ENCODE data around the gene PLIN5.
"Not testable (repeated sequence)": the region's sequence is repeated elsewhere in the genome, so short reads cannot be mapped to it uniquely, and the experiment has no call there.

PLIN5 gene

GRCh38 chr19:4543842-4544647 lies 9.0 kb upstream of the PLIN5 start:
- Histone ChIP-seq H3K4me1 (ENCODE audit: insufficient read depth, insufficient read length) (peaks cover 7% of the 10 kb centered on the region), H3K27me3 (ENCODE audit: insufficient read depth, insufficient read length) (no peaks in the 10 kb centered on the region), H3K9me3 (ENCODE audit: insufficient read depth, low read length) (peaks cover 6% of the 10 kb centered on the region; the same call in 1 of the 2 replicates), H3K4me3 (ENCODE audit: insufficient read length, low read depth) (no peak overlapping the region), H3K9ac (ENCODE audit: insufficient read length, low read depth) (no peak overlapping the region), H3K36me3 (ENCODE audit: insufficient read depth, insufficient read length, low read length) (peaks cover 6% of the 10 kb centered on the region)
- no peak for DNase-seq (ENCODE audit: low read depth, low spot score)
- TF ChIP-seq SUZ12 (IDR thresholded peaks at IDR 0.05; ENCODE audit: extremely low read depth, insufficient read depth, insufficient read length) = no peak
- TF ChIP-seq ZNF274 (IDR thresholded peaks at IDR 0.05; ENCODE audit: low read depth, low read length) = no peak

- no peak for TF ChIP-seq YY1 (IDR thresholded peaks at IDR 0.05; ENCODE audit: insufficient read depth, insufficient read length)
- TF ChIP-seq ZNF274 (IDR thresholded peaks at IDR 0.05; ENCODE audit: low read depth, low read length) = no peak
- TF ChIP-seq SUZ12 (IDR thresholded peaks at IDR 0.05; ENCODE audit: extremely low read depth, insufficient read depth, insufficient read length) = no peak
- Histone ChIP-seq H3K9ac (ENCODE audit: insufficient read length, low read depth) (no peak overlapping the region), H3K4me1 (ENCODE audit: insufficient read depth, insufficient read length) (peaks cover 7% of the 10 kb centered on the region), H3K4me3 (ENCODE audit: insufficient read length, low read depth) (no peak overlapping the region), H3K36me3 (ENCODE audit: insufficient read depth, insufficient read length, low read length) (peaks cover 3% of the 10 kb centered on the region), H3K9me3 (ENCODE audit: insufficient read depth, low read length) (peaks cover 6% of the 10 kb centered on the region; the same call in 1 of the 2 replicates), H3K27me3 (ENCODE audit: insufficient read depth, insufficient read length) (no peaks in the 10 kb centered on the region)
- no peak for DNase-seq (ENCODE audit: low read depth, low spot score)
These were observed 8.1 kb upstream of the PLIN5 start for GRCh38 chr19:4542896-4543841.

GRCh38 chr19:4541806-4542145 lies 6.8 kb upstream of the PLIN5 start:
- H3K36me3 ChIP-seq (ENCODE audit: insufficient read depth, insufficient read length, low read length); H3K9me3 ChIP-seq (ENCODE audit: insufficient read depth, low read length); H3K9ac ChIP-seq (ENCODE audit: insufficient read length, low read depth); DNase-seq (ENCODE audit: low read depth, low spot score); H3K4me3 ChIP-seq (ENCODE audit: insufficient read length, low read depth); H3K27me3 ChIP-seq (ENCODE audit: insufficient read depth, insufficient read length): not testable (repeated sequence)
- peaks cover 11% of the 10 kb centered on the region for H3K4me1 ChIP-seq (ENCODE audit: insufficient read depth, insufficient read length)

GRCh38 chr19:4541114-4541805 lies 6.2 kb upstream of the PLIN5 start:
- DNase-seq (ENCODE audit: low read depth, low spot score) = no peak
- no peak overlapping the region for H3K9ac ChIP-seq (ENCODE audit: insufficient read length, low read depth)
- no peak for TF ChIP-seq SUZ12 (IDR thresholded peaks at IDR 0.05; ENCODE audit: extremely low read depth, insufficient read depth, insufficient read length)
- no peak for TF ChIP-seq YY1 (IDR thresholded peaks at IDR 0.05; ENCODE audit: insufficient read depth, insufficient read length)
- TF ChIP-seq ZNF274 (IDR thresholded peaks at IDR 0.05; ENCODE audit: low read depth, low read length) = no peak

GRCh38 chr19:4539693-4540581 lies 4.9 kb upstream of the PLIN5 start, which contains the start of gene LRG1:
Gene LRG1 (minus strand): TSS chr19:4540036. CDS start chr19:4540013, 23 bp downstream.
- TF ChIP-seq YY1 (IDR thresholded peaks at IDR 0.05; ENCODE audit: insufficient read depth, insufficient read length) (no peak), SUZ12 (IDR thresholded peaks at IDR 0.05; ENCODE audit: extremely low read depth, insufficient read depth, insufficient read length) (no peak), ZNF274 (IDR thresholded peaks at IDR 0.05; ENCODE audit: low read depth, low read length) (no peak)
- no peaks in the 10 kb centered on the region for H3K36me3 ChIP-seq (ENCODE audit: insufficient read depth, insufficient read length, low read length)
- H3K9me3 ChIP-seq (ENCODE audit: insufficient read depth, low read length) = peaks cover 6% of the 10 kb centered on the region; the same call in 1 of the 2 replicates
- H3K4me3 ChIP-seq (ENCODE audit: insufficient read length, low read depth) = no peak within 1 kb of the TSS
- no peak within 1 kb of the TSS for H3K9ac ChIP-seq (ENCODE audit: insufficient read length, low read depth)
- peaks cover under 1% of the 10 kb centered on the region for H3K27me3 ChIP-seq (ENCODE audit: insufficient read depth, insufficient read length)
- H3K4me1 ChIP-seq (ENCODE audit: insufficient read depth, insufficient read length) = peaks cover 14% of the 10 kb centered on the region
- no peak for DNase-seq (ENCODE audit: low read depth, low spot score)

More at GRCh38 chr19:4541114-4541805, 6.2 kb upstream of the PLIN5 start:
- Histone ChIP-seq H3K27me3 (ENCODE audit: insufficient read depth, insufficient read length) (no peaks in the 10 kb centered on the region), H3K36me3 (ENCODE audit: insufficient read depth, insufficient read length, low read length) (no peaks in the 10 kb centered on the region), H3K9me3 (ENCODE audit: insufficient read depth, low read length) (peaks cover 6% of the 10 kb centered on the region; the same call in 1 of the 2 replicates), H3K4me3 (ENCODE audit: insufficient read length, low read depth) (no peak overlapping the region), H3K4me1 (ENCODE audit: insufficient read depth, insufficient read length) (peaks cover 12% of the 10 kb centered on the region)

- DNase-seq (ENCODE audit: low read depth, low spot score) = no peak
- H3K4me1 ChIP-seq (ENCODE audit: insufficient read depth, insufficient read length) = peaks cover 18% of the 10 kb centered on the region
- H3K9me3 ChIP-seq (ENCODE audit: insufficient read depth, low read length) = peaks cover 6% of the 10 kb centered on the region; the same call in 1 of the 2 replicates
- no peaks in the 10 kb centered on the region for H3K36me3 ChIP-seq (ENCODE audit: insufficient read depth, insufficient read length, low read length)
- no peak overlapping the region for H3K4me3 ChIP-seq (ENCODE audit: insufficient read length, low read depth)
- H3K9ac ChIP-seq (ENCODE audit: insufficient read length, low read depth) = no peak overlapping the region
- TF ChIP-seq YY1 (IDR thresholded peaks at IDR 0.05; ENCODE audit: insufficient read depth, insufficient read length) (no peak), ZNF274 (IDR thresholded peaks at IDR 0.05; ENCODE audit: low read depth, low read length) (no peak), SUZ12 (IDR thresholded peaks at IDR 0.05; ENCODE audit: extremely low read depth, insufficient read depth, insufficient read length) (no peak)
- peaks cover 6% of the 10 kb centered on the region for H3K27me3 ChIP-seq (ENCODE audit: insufficient read depth, insufficient read length)
These were observed 4.2 kb upstream of the PLIN5 start for GRCh38 chr19:4539169-4539692.
